CD14-positive monocyte (primary cell): ENCODE results near the gene TBX18. TPM values are rescaled to one million over a fixed set of nuclear protein-coding genes. Genes with fewer than 3 reads are reported as not detected.

Source experiments
- DNase-seq, 3 donors: peaks; one replicate each; pipeline ENCODE4 v3.0.0-alpha.2; 2011 to 2022
- H2AFZ ChIP-seq: 2 replicates; pipeline ENCODE4 v1.6.0; 2012; ENCODE audit warnings: mild to moderate bottlenecking, low read depth, low read length, inconsistent platforms; ENCODE audit not compliant: insufficient read depth, poor library complexity, severe bottlenecking
- H3K27ac ChIP-seq, 2 donors: 1 replicate in 1 of 2; 2 replicates in 1 of 2; pipeline ENCODE4 v1.5.1; 2012 to 2013; ENCODE audit warnings: low read length in 2 of 2, control low read depth in 1 of 2, inconsistent platforms in 1 of 2, low read depth in 1 of 2, mild to moderate bottlenecking in 1 of 2
- H3K27me3 ChIP-seq, 2 donors: one replicate each; pipeline versions ENCODE4 v1.6.0 to v1.6.1; 2011 to 2013; ENCODE audit warnings: low read length in 2 of 2; ENCODE audit not compliant: control insufficient read depth in 2 of 2, insufficient read depth in 2 of 2
- H3K36me3 ChIP-seq, 2 donors: replicated peaks in 1 of 2; 1 replicate in 1 of 2; 2 replicates in 1 of 2; pipeline versions ENCODE4 v1.5.1 to v1.6.1; 2012 to 2013; ENCODE audit warnings: low read length in 2 of 2, control low read depth in 1 of 2, inconsistent platforms in 1 of 2, mild to moderate bottlenecking in 1 of 2; ENCODE audit not compliant: insufficient read depth in 2 of 2, control insufficient read depth in 1 of 2
- H3K4me1 ChIP-seq, 2 donors: 1 replicate in 1 of 2; 2 replicates in 1 of 2; pipeline versions ENCODE4 v1.5.1 to v1.6.1; 2012 to 2013; ENCODE audit warnings: low read length in 2 of 2, control low read depth in 1 of 2, inconsistent platforms in 1 of 2, mild to moderate bottlenecking in 1 of 2, moderate library complexity in 1 of 2; ENCODE audit not compliant: insufficient read depth in 2 of 2, control insufficient read depth in 1 of 2
- H3K4me2 ChIP-seq: replicated peaks from 2 replicates; pipeline ENCODE3; 2012; ENCODE audit warnings: low read length, moderate library complexity, mild to moderate bottlenecking; ENCODE audit not compliant: poor library complexity, severe bottlenecking; ENCODE audit errors: extremely low read depth
- H3K4me3 ChIP-seq, 3 experiments: fragments of 200-600 bp in 1 of 3; sonication (generic) in 1 of 3; replicated peaks in 1 of 3; 1 replicate in 2 of 3; 2 replicates in 1 of 3; pipeline ENCODE4 v1.5.1; 2011 to 2013; ENCODE audit warnings: low read length in 3 of 3, mild to moderate bottlenecking in 3 of 3, control low read depth in 2 of 3, low read depth in 2 of 3, inconsistent platforms in 1 of 3, moderate library complexity in 1 of 3
- H3K79me2 ChIP-seq: 2 replicates; pipeline ENCODE4 v1.6.0; 2012; ENCODE audit warnings: mild to moderate bottlenecking, control low read depth, inconsistent platforms, low read length, moderate library complexity; ENCODE audit not compliant: insufficient read depth
- H3K9ac ChIP-seq: 2 replicates; pipeline ENCODE4 v1.6.0; 2017; ENCODE audit warnings: low read length, mild to moderate bottlenecking; ENCODE audit not compliant: insufficient read depth, poor library complexity, severe bottlenecking
- H3K9me3 ChIP-seq, 2 donors: replicated peaks in 1 of 2; 1 replicate in 1 of 2; 2 replicates in 1 of 2; pipeline versions ENCODE4 v1.5.1 to v1.6.1; 2012 to 2013; ENCODE audit warnings: low read length in 2 of 2, control low read depth in 1 of 2; ENCODE audit not compliant: control insufficient read depth in 1 of 2, insufficient read depth in 1 of 2
- H4K20me1 ChIP-seq: 2 replicates; pipeline ENCODE4 v1.6.0; 2012; ENCODE audit warnings: mild to moderate bottlenecking, low read length, control low read depth, moderate library complexity; ENCODE audit not compliant: insufficient read depth
- H3K27ac Mint-ChIP-seq, 7 donors: one replicate each; pipeline ENCODE4 v1.8.0; 2020; ENCODE audit warnings: mild to moderate bottlenecking in 7 of 7, mixed read lengths in 7 of 7, moderate library complexity in 6 of 7, inconsistent platforms in 2 of 7
- H3K27me3 Mint-ChIP-seq, 3 donors: one replicate each; pipeline ENCODE4 v1.8.0; 2021 to 2022; ENCODE audit warnings: low read depth in 3 of 3, mild to moderate bottlenecking in 3 of 3, mixed read lengths in 3 of 3, moderate library complexity in 3 of 3, inconsistent platforms in 1 of 3
- H3K36me3 Mint-ChIP-seq, 2 donors: one replicate each; pipeline ENCODE4 v1.8.0; 2020; ENCODE audit warnings: mixed read lengths in 2 of 2, inconsistent platforms in 1 of 2, mild to moderate bottlenecking in 1 of 2
- H3K4me1 Mint-ChIP-seq: one replicate; pipeline ENCODE4 v1.8.0; 2020; ENCODE audit warnings: mild to moderate bottlenecking, mixed read lengths
- H3K4me3 Mint-ChIP-seq, 2 donors: one replicate each; pipeline ENCODE4 v1.8.0; 2020; ENCODE audit warnings: mild to moderate bottlenecking in 2 of 2, mixed read lengths in 2 of 2, moderate library complexity in 1 of 2
- H3K9me3 Mint-ChIP-seq, 7 donors: one replicate each; pipeline ENCODE4 v1.8.0; 2020 to 2022; ENCODE audit warnings: mixed read lengths in 7 of 7, mild to moderate bottlenecking in 6 of 7, moderate library complexity in 6 of 7, inconsistent platforms in 2 of 7
- CTCF ChIP-seq: fragments of 200-600 bp; IDR thresholded peaks from one replicate; pipeline ENCODE4 v1.8.0; 2022; ENCODE audit warnings: antibody characterized with exemption, mild to moderate bottlenecking
- WGBS: methylation state at CpG from one replicate; pipeline ENCODE4 v1.1.5; 2013; ENCODE audit warnings: missing lambda C conversion rate; ENCODE audit not compliant: insufficient coverage; 5-methylcytosine and 5-hydroxymethylcytosine counted together
- intact Hi-C, 2 donors: fragments of 100-400 bp; cut with micrococcal nuclease; formaldehyde crosslinking; loops; one replicate each; pipeline versions ENCODE4 v1.15.0 to v1.15.1; 2023
- polyA plus RNA-seq, 3 donors: library from polyadenylated mRNA; depleted of rRNA in 1 of 3; unstranded in 2 of 3; stranded (reverse) in 1 of 3; fragments of 300-500 nt in 2 of 3; fragments of >200 nt in 1 of 3; fragmentation: Illumina TruSeq in 2 of 3; gene quantifications; 1 replicate in 2 of 3; 2 replicates in 1 of 3; pipeline ENCODE4 v1.2.3, GENCODE V29; 2012 to 2021

TBX18 gene
- polyA plus RNA-seq, 3 donors, result 0.01 TPM; not detected in 2

- peaks cover 41 to 59% (median 45%) of the 10 kb centered on the region in 3 donors for H3K27me3 Mint-ChIP-seq
Measured at GRCh38 chr6:84777888-84778287, 13.5 kb upstream of the TBX18 start.

GRCh38 chr6:84776392-84776791, 12.0 kb upstream of the TBX18 start:
- Histone ChIP-seq H3K36me3 (no peaks in the 10 kb centered on the region), H3K9me3 (peaks cover 3 to 34% of the 10 kb centered on the region in 2 donors), H3K9ac (no peak overlapping the region), H2AFZ (no peak overlapping the region), H3K27me3 (peaks cover 59 to 67% of the 10 kb centered on the region in 2 donors), H3K4me3 (no peak overlapping the region), H3K4me1 (no peaks in the 10 kb centered on the region), H3K4me2 (no peak overlapping the region), H4K20me1 (no peaks in the 10 kb centered on the region), H3K27ac (no peak overlapping the region), H3K79me2 (no peaks in the 10 kb centered on the region)
- peaks cover 4% of the 10 kb centered on the region for H3K4me1 Mint-ChIP-seq
- no peak overlapping the region for H3K27ac Mint-ChIP-seq
- peaks cover 56 to 73% (median 60%) of the 10 kb centered on the region in 3 donors for H3K27me3 Mint-ChIP-seq
- peak overlapping the region in 1 of 2 donors; percentile 58 for H3K4me3 Mint-ChIP-seq
- H3K36me3 Mint-ChIP-seq, result no peaks in the 10 kb centered on the region
- TF ChIP-seq CTCF, result no peak
- no peak for DNase-seq
- intact Hi-C loops, result no loop called here
- H3K9me3 Mint-ChIP-seq, result peaks cover 3 to 25% (median 14%) of the 10 kb centered on the region in 7 donors
- no CpG with 5 or more reads among the region's 3 CpGs for WGBS

More at GRCh38 chr6:84777888-84778287, 13.5 kb upstream of the TBX18 start:
- Histone ChIP-seq H3K27me3 (peaks cover 46 to 52% of the 10 kb centered on the region in 2 donors), H3K79me2 (no peaks in the 10 kb centered on the region), H3K4me3 (no peak overlapping the region), H3K9me3 (peaks cover 0 to 23% of the 10 kb centered on the region in 2 donors), H3K4me2 (no peak overlapping the region), H3K9ac (no peak overlapping the region), H3K4me1 (no peaks in the 10 kb centered on the region), H3K36me3 (no peaks in the 10 kb centered on the region), H3K27ac (no peak overlapping the region), H4K20me1 (no peaks in the 10 kb centered on the region), H2AFZ (no peak overlapping the region)
- Mint-ChIP-seq H3K36me3 (no peaks in the 10 kb centered on the region), H3K9me3 (peaks cover under 1 to 18% (median 7%) of the 10 kb centered on the region in 7 donors), H3K27ac (no peak overlapping the region), H3K4me3 (no peak overlapping the region), H3K4me1 (peaks cover 4% of the 10 kb centered on the region)
- no peak for DNase-seq
- intact Hi-C loops, result no loop called here
- no peak for TF ChIP-seq CTCF
- no CpG with 5 or more reads among the region's 1 CpG for WGBS
